ENCODE data around the gene LRRC75A.

The LRRC75A gene

GRCh38 chr17:16473044-16474011 lies 18.7 kb downstream of the LRRC75A start:
- no peak for TF ChIP-seq CTCF (IDR thresholded peaks at IDR 0.05; ENCODE audit: low read depth, low read length, missing control alignments)
- H3K4me3 ChIP-seq (ENCODE audit: low read depth, low read length), result no peak overlapping the region
- no peak for DNase-seq (ENCODE audit: low read depth)

GRCh38 chr17:16472539-16472938 lies 19.5 kb downstream of the LRRC75A start:
- no peak for DNase-seq (ENCODE audit: low read depth)
- no peak for TF ChIP-seq CTCF (IDR thresholded peaks at IDR 0.05; ENCODE audit: low read depth, low read length, missing control alignments)
- H3K4me3 ChIP-seq (ENCODE audit: low read depth, low read length), result no peak overlapping the region

GRCh38 chr17:16471295-16471694 lies 20.7 kb downstream of the LRRC75A start:
- H3K4me3 ChIP-seq (ENCODE audit: low read depth, low read length), result no peak overlapping the region
- TF ChIP-seq CTCF (IDR thresholded peaks at IDR 0.05; ENCODE audit: low read depth, low read length, missing control alignments), result no peak
- DNase-seq (ENCODE audit: low read depth), result no peak

GRCh38 chr17:16470265-16470664 lies 21.7 kb downstream of the LRRC75A start:
- no peak for DNase-seq (ENCODE audit: low read depth)
- TF ChIP-seq CTCF (IDR thresholded peaks at IDR 0.05; ENCODE audit: low read depth, low read length, missing control alignments), result no peak
- H3K4me3 ChIP-seq (ENCODE audit: low read depth, low read length), result no peak overlapping the region

- TF ChIP-seq CTCF (IDR thresholded peaks at IDR 0.05; ENCODE audit: low read depth, low read length, missing control alignments), result no peak
- H3K4me3 ChIP-seq (ENCODE audit: low read depth, low read length), result no peak overlapping the region
- DNase-seq (ENCODE audit: low read depth), result no peak
These were observed 23.5 kb downstream of the LRRC75A start for GRCh38 chr17:16468428-16468992.

- no peak for TF ChIP-seq CTCF (IDR thresholded peaks at IDR 0.05; ENCODE audit: low read depth, low read length, missing control alignments)
- no peak for DNase-seq (ENCODE audit: low read depth)
- H3K4me3 ChIP-seq (ENCODE audit: low read depth, low read length), result no peak overlapping the region
These were observed 24.1 kb downstream of the LRRC75A start for GRCh38 chr17:16467886-16468285.

Data from GM12864 (cell line).